SK-N-SH treated with all-trans-retinoic acid at 6 μM for 48 hours (cell line): ENCODE results near the gene MAGEA2B.
A peak's percentile ranks its signal among the peaks of the same experiment; 100 is the strongest.
"Not testable (repeated sequence)": the region's sequence is repeated elsewhere in the genome, so short reads cannot be mapped to it uniquely, and the experiment has no call there.

Experiments used
- ATAC-seq: fragments of 200-7000 bp; cut with Tn5 transposase; 3 replicates; pipeline ENCODE4 v1.9.1; 2020; ENCODE audit warnings: mild to moderate bottlenecking, moderate library complexity
- BACH2 ChIP-seq: fragments of 250-450 bp; sonication (Bioruptor Pico); IDR thresholded peaks from 2 replicates; pipeline ENCODE4 v1.9.0; 2021; ENCODE audit warnings: mild to moderate bottlenecking, borderline replicate concordance
- ESRRG ChIP-seq: fragments of 250-450 bp; sonication (Bioruptor Pico); IDR thresholded peaks from 2 replicates; pipeline ENCODE4 v1.6.1; 2021; ENCODE audit warnings: mild to moderate bottlenecking
- OSR1 ChIP-seq: fragments of 250-450 bp; sonication (Bioruptor Pico); IDR thresholded peaks from 2 replicates; pipeline ENCODE4 v1.8.0; 2022; ENCODE audit warnings: moderate library complexity, mild to moderate bottlenecking, inconsistent platforms
- SNAI2 ChIP-seq: fragments of 250-450 bp; sonication (Bioruptor Pico); IDR thresholded peaks from 2 replicates; pipeline ENCODE4 v1.5.0; 2020; ENCODE audit warnings: mild to moderate bottlenecking, moderate library complexity
- TCF4 ChIP-seq: fragments of 250-450 bp; sonication (Bioruptor Pico); IDR thresholded peaks from 2 replicates; pipeline ENCODE4 v1.8.0; 2021; ENCODE audit warnings: mild to moderate bottlenecking, moderate library complexity, borderline replicate concordance
- TOX ChIP-seq: fragments of 250-450 bp; sonication (Bioruptor Pico); IDR thresholded peaks from 2 replicates; pipeline ENCODE4 v1.8.0; 2021; ENCODE audit warnings: mild to moderate bottlenecking, moderate library complexity, borderline replicate concordance
- ZC3H10 ChIP-seq: fragments of 250-450 bp; sonication (Bioruptor Pico); IDR thresholded peaks from 2 replicates; pipeline ENCODE4 v1.5.1; 2021; ENCODE audit warnings: mild to moderate bottlenecking, moderate library complexity
- ZFP3 ChIP-seq: fragments of 250-450 bp; sonication (Bioruptor Pico); IDR thresholded peaks from 2 replicates; pipeline ENCODE4 v1.5.0; 2020; ENCODE audit warnings: mild to moderate bottlenecking, moderate library complexity
- ZFP30 ChIP-seq: fragments of 450-650 bp; formaldehyde crosslinking; IDR thresholded peaks from 2 replicates; pipeline ENCODE4 v1.5.0; 2022; ENCODE audit warnings: mild to moderate bottlenecking, moderate library complexity
- ZNF70 ChIP-seq: fragments of 450-650 bp; formaldehyde crosslinking; IDR thresholded peaks from 2 replicates; pipeline ENCODE4 v1.5.0; 2020; ENCODE audit warnings: mild to moderate bottlenecking, moderate library complexity
- ZNF8 ChIP-seq: fragments of 450-650 bp; formaldehyde crosslinking; IDR thresholded peaks from 2 replicates; pipeline ENCODE4 v1.5.0; 2020; ENCODE audit warnings: mild to moderate bottlenecking, moderate library complexity
- TF ChIP-seq, protein P1 (sequence below): fragments of 250-450 bp; sonication (Bioruptor Pico); IDR thresholded peaks from 2 replicates; pipeline ENCODE4 v1.5.0; 2020; ENCODE audit warnings: mild to moderate bottlenecking, moderate library complexity
- TF ChIP-seq, protein P2 (sequence below): fragments of 250-450 bp; sonication (Bioruptor Pico); IDR thresholded peaks from 2 replicates; pipeline ENCODE4 v1.5.1; 2020; ENCODE audit warnings: low read depth, mild to moderate bottlenecking, moderate library complexity
- TF ChIP-seq, protein P3 (sequence below): fragments of 250-450 bp; sonication (Bioruptor Pico); IDR thresholded peaks from 2 replicates; pipeline ENCODE4 v1.5.1; 2021; ENCODE audit warnings: mild to moderate bottlenecking, moderate library complexity

MAGEA2B gene

DNA sequence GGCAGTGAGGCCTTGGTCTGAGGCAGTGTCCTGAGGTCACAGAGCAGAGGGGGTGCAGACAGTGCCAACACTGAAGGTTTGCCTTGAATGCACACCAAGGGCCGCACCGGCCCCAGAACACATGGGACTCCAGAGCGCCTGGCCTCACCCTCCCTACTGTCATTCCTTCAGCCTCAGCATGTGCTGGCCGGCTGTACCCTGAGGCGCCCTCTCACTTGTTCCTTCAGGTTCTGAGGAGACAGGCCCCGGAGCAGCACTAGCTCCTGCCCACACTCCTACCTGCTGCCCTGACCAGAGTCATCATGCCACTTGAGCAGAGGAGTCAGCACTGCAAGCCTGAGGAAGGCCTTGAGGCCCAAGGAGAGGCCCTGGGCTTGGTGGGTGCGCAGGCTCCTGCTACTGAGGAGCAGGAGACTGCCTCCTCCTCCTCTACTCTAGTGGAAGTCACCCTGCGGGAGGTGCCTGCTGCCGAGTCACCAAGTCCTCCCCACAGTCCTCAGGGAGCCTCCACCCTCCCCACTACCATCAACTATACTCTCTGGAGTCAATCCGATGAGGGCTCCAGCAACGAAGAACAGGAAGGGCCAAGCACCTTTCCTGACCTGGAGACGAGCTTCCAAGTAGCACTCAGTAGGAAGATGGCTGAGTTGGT lies 21.6 kb downstream of the MAGEA2B start:
- TF ChIP-seq BACH2 (CRISPR knock-in tag) (no peak), ZC3H10 (CRISPR knock-in tag) (no peak), TCF4 (CRISPR knock-in tag) (no peak), SNAI2 (CRISPR knock-in tag) (no peak), ZFP30 (no peak), ZFP3 (CRISPR knock-in tag) (no peak), ZNF70 (no peak), ESRRG (CRISPR knock-in tag) (no peak)
- TF ChIP-seq, protein P1, sequence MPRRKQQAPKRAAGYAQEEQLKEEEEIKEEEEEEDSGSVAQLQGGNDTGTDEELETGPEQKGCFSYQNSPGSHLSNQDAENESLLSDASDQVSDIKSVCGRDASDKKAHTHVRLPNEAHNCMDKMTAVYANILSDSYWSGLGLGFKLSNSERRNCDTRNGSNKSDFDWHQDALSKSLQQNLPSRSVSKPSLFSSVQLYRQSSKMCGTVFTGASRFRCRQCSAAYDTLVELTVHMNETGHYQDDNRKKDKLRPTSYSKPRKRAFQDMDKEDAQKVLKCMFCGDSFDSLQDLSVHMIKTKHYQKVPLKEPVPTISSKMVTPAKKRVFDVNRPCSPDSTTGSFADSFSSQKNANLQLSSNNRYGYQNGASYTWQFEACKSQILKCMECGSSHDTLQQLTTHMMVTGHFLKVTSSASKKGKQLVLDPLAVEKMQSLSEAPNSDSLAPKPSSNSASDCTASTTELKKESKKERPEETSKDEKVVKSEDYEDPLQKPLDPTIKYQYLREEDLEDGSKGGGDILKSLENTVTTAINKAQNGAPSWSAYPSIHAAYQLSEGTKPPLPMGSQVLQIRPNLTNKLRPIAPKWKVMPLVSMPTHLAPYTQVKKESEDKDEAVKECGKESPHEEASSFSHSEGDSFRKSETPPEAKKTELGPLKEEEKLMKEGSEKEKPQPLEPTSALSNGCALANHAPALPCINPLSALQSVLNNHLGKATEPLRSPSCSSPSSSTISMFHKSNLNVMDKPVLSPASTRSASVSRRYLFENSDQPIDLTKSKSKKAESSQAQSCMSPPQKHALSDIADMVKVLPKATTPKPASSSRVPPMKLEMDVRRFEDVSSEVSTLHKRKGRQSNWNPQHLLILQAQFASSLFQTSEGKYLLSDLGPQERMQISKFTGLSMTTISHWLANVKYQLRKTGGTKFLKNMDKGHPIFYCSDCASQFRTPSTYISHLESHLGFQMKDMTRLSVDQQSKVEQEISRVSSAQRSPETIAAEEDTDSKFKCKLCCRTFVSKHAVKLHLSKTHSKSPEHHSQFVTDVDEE = no peak
- TF ChIP-seq, protein P2, sequence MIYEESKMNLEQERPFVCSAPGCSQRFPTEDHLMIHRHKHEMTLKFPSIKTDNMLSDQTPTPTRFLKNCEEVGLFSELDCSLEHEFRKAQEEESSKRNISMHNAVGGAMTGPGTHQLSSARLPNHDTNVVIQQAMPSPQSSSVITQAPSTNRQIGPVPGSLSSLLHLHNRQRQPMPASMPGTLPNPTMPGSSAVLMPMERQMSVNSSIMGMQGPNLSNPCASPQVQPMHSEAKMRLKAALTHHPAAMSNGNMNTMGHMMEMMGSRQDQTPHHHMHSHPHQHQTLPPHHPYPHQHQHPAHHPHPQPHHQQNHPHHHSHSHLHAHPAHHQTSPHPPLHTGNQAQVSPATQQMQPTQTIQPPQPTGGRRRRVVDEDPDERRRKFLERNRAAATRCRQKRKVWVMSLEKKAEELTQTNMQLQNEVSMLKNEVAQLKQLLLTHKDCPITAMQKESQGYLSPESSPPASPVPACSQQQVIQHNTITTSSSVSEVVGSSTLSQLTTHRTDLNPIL (CRISPR knock-in tag) = no peak
- TF ChIP-seq, protein P3, sequence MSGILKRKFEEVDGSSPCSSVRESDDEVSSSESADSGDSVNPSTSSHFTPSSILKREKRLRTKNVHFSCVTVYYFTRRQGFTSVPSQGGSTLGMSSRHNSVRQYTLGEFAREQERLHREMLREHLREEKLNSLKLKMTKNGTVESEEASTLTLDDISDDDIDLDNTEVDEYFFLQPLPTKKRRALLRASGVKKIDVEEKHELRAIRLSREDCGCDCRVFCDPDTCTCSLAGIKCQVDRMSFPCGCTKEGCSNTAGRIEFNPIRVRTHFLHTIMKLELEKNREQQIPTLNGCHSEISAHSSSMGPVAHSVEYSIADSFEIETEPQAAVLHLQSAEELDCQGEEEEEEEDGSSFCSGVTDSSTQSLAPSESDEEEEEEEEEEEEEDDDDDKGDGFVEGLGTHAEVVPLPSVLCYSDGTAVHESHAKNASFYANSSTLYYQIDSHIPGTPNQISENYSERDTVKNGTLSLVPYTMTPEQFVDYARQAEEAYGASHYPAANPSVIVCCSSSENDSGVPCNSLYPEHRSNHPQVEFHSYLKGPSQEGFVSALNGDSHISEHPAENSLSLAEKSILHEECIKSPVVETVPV = no peak
- no peak for ATAC-seq

DNA sequence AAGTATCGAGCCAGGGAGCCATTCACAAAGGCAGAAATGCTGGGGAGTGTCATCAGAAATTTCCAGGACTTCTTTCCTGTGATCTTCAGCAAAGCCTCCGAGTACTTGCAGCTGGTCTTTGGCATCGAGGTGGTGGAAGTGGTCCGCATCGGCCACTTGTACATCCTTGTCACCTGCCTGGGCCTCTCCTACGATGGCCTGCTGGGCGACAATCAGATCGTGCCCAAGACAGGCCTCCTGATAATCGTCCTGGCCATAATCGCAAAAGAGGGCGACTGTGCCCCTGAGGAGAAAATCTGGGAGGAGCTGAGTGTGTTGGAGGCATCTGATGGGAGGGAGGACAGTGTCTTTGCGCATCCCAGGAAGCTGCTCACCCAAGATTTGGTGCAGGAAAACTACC lies 22.1 kb downstream of the MAGEA2B start:
- ATAC-seq = not testable (repeated sequence)

DNA sequence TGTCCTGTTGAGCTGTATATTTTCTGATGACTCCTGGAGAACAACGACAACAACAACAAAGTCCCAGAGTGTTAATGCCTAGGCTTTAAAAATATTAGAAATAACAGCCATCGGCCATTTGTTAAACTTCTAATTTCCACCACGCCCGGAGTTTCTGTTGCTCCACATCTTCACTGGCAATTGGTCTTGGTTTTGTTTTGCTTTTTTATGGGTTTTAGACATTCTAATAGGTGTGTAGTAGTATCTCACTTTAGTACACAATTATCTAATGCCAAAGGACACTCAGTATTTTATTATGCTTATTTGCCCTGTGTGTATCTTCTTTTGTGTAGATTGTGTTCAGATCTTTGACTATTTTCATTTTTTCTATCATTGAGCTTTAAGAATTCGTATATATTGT lies 24.1 kb downstream of the MAGEA2B start:
- TF ChIP-seq OSR1 (no peak), TCF4 (CRISPR knock-in tag) (no peak), SNAI2 (CRISPR knock-in tag) (no peak), TOX (no peak), ESRRG (CRISPR knock-in tag) (no peak), ZNF8 (CRISPR knock-in tag) (no peak)
- TF ChIP-seq, protein P2 (CRISPR knock-in tag) = no peak
- TF ChIP-seq, all 23 proteins: peak for 0
- ATAC-seq = no peak

DNA sequence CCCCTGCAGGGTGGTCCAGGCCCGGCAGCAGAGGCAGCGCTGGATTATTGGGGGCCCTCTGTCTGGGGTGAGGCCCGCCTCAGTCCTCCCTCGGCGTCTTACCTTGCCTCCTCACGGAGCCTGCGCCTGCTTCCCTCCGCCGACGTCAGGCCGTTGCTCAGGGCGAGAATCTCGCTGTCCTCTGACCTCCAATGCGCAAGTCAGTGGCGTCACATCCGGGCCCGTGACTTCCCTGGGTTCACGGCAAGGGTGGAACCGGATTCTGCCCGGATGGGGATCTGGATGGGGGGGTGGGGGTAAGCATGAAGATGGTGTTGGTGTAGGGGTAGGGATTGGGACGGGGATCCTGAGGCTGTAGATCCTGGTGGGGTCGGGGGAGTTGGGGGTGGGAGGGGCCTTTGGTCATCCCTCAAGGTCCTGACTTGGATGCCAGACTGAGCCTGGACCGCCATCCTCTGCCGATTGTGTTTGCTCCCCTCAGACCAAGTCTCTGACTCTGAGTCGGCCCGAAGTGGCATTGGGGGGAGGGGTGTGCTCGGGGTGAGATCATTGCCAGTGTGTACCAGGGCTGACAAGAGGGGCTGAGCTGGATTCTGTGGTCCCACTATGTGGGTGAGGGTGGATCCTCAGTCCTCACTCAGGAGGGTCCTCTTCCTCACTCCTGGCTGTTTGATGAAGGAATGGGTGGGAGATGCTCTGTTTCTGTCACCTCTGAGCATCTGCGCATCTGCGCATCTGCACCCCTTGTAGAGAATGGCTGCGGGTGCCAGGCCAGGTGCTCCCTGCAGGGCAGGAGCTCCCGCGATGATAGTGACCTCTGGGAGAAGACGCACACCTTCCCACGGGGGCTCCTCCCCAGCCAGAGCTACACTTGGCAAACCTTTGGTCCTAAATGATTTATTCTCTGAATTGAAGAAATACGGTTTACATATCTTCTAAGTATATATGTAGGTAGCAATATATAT lies 39.5 kb downstream of the MAGEA2B start, which contains the start of gene MAGEA2:
Gene MAGEA2, minus strand, starts transcription at position 157 of the 965 bp plus-strand sequence. CDS start 2,479 bp downstream, outside the sequence.
- peak; percentile 90 for ATAC-seq

DNA sequence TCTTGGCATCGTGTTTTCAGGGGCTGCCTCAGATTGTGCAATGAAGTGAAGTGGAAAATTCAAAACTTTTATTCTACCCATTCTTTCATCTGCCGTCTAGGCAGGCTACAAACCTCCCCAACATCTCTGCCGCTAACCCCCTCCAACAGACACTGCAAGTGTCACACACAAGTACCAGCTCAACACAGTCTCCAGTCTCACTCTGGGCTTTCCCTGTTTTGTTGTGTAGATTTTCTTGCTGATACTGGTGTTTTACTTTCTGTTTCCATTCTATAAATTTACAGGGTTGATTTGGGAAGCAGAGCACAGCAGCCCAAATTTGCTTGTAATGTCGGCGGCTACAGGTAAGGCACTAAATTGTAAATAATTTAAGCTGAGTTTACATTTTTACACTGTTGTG lies 40.4 kb downstream of the MAGEA2B start:
- not testable (repeated sequence) for ATAC-seq

DNA sequence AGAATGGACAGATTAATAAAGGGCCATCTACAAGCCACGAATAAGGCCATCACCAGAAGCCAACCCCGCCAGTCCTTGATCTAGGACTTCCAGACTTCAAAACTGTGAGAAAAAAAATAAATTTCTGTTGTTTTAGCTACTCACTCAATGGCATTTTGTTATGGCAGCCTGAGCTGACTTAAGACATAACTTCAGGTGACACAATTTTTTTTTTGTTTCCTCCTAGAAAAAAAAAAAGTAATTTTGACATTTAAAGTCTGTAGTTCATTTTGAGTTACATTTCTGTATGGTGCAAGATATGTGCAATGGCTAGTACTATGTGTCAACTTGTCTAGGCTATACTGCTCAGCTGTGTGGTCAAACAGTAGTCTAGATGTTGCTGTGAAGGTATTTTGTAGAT lies 44.5 kb downstream of the MAGEA2B start, which contains the start of gene CSAG3:
Gene CSAG3, plus strand, starts transcription at position 301 of the 400 bp plus-strand sequence.
- ATAC-seq = not testable (repeated sequence)

DNA sequence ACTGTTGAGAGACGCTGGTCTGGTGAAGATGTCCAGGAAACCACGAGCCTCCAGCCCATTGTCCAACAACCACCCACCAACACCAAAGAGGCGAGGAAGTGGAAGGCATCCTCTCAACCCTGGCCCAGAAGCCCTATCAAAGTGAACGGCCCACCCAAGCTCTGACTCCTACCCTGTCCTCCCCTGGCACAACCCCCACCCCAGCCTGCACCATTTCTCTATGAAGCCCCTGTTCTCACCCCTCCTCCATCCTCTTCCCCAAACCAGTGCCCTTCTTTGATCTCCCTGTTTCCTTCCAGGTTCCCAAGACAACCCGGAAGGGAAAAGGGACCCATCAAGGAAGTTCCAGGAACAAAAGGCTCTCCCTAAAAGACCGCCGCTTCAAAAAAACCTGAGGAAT lies 45.1 kb downstream of the MAGEA2B start:
- ATAC-seq = not testable (repeated sequence)

DNA sequence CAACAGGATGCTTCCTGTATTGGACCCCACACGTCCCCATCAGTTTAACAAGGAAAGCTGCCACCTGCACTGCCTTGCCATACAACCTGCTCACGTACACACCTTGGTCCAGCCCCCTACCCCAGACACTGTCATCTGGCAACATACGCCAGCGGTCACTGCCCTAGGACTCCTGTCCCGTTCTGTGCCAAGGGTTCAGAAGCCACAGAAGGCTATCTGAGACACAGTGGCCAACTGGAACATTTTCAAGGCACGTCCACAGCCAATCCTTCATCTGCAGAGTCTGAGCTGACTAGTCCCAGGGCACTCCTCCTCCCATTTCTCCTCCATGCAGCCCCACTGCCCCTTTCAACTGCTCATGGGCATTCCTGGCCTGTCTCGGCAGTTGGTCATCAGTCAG lies 47.2 kb downstream of the MAGEA2B start:
- ATAC-seq = not testable (repeated sequence)

DNA sequence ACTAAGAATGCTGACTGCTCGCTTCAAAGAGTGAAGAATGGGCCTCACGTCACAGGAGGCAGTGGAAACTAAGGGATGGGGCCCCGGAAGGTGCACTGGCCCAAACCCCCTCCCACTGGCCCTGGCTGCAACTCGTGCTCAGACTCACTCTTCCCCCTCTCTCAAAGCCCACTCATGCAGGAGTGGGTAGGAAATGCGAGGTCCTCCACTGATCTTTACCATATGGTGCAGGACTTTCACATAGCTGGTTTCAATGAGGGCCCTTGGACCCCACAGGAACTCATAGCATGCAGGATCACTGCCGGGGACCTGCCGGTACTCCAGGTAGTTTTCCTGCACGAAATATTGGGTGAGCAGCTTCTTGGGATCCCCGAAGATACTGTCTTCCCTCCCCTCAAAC lies 52.1 kb downstream of the MAGEA2B start:
- ATAC-seq = not testable (repeated sequence)
